Measurements from ENCODE around the gene FAM98B. TPM values are rescaled to one million over a fixed set of nuclear protein-coding genes. Genes with fewer than 3 reads are reported as not detected.
A peak's percentile ranks its signal among the peaks of the same experiment; 100 is the strongest.

FAM98B gene
- total and polyA plus RNA-seq, 2 of the 8 experiments (the other 6 are each of a cell fraction or from before 2014, with no cell fraction given), result 5.9 to 48.4 TPM

GRCh38 chr15:38440353-38441129 lies 13.4 kb upstream of the FAM98B start:
- H2BK20ac ChIP-seq (ENCODE audit: low read length), result no peak overlapping the region
- H4K8ac ChIP-seq (ENCODE audit: extremely low read depth, insufficient read depth, low read length), result peak overlapping the region; percentile 90; the same call in 1 of the 2 replicates
- DNase-seq (ENCODE audit: low read depth in 1 of 2, low spot score in 2 of 2) (peak; percentile 27 to 62), FAIRE-seq (peak; percentile 98)
- H2AK5ac ChIP-seq (ENCODE audit: low read depth, low read length), result no peak overlapping the region
- no peak overlapping the region for H2BK15ac ChIP-seq (ENCODE audit: low read length)
- H4K91ac ChIP-seq (replicated peaks; ENCODE audit: insufficient read length, low read length), result no peak overlapping the region
- WGBS, 2 experiments (ENCODE audit: extremely low coverage in 1 of 2, insufficient coverage in 1 of 2, insufficient read length in 1 of 2, insufficient replicate concordance in 2 of 2, low coverage in 1 of 2, low lambda C conversion rate in 2 of 2, missing lambda C conversion rate in 1 of 2), result 43% methylated on average over 9 of the region's 9 CpGs; no CpG with 5 or more reads in 1 of the 2 experiments
- POLR2A ChIA-PET (ENCODE audit: partially characterized antibody), result interaction anchor here (4.2 kb wide), 1 partner anchor 14 kb away, joined by 34 read pairs; the partner anchor contains the start of gene FAM98B
- H3K4me1 ChIP-seq (replicated peaks in 1 of 4; ENCODE audit: control insufficient read depth in 3 of 4, insufficient read depth in 4 of 4, low read length in 3 of 4), result peaks cover 0 to 4% (median 3%) of the 10 kb centered on the region in 4 experiments; a peak in 3 of 7 replicates
- H3K4me2 ChIP-seq (ENCODE audit: insufficient read depth in 1 of 2, low read depth in 2 of 2, low read length in 2 of 2), result peak overlapping the region; percentile 6 to 43; a peak in 3 of 4 replicates
- no peaks in the 10 kb centered on the region for H3K36me3 ChIP-seq (ENCODE audit: control insufficient read depth in 2 of 4, insufficient read depth in 4 of 4, low read length in 3 of 4)
- peak overlapping the region in 1 of 4 experiments; percentile 8; a peak in 1 of 8 replicates for H3K4me3 ChIP-seq (ENCODE audit: extremely low read depth in 1 of 4, insufficient read depth in 2 of 4, low read depth in 3 of 4, low read length in 4 of 4)
- H3K56ac ChIP-seq (replicated peaks; ENCODE audit: insufficient read length, low read depth, low read length), result no peak overlapping the region
- no peak overlapping the region for H3K23ac ChIP-seq (ENCODE audit: insufficient read length)
- peak overlapping the region; percentile 96 for H2AFZ ChIP-seq (ENCODE audit: low read length)
- H3K27me3 ChIP-seq (replicated peaks in 1 of 4; ENCODE audit: control insufficient read depth in 3 of 4, extremely low read depth in 1 of 4, insufficient read depth in 3 of 4, low read length in 3 of 4), result no peaks in the 10 kb centered on the region
- no peak overlapping the region for H4K5ac ChIP-seq (ENCODE audit: insufficient read length, low read depth, low read length)
- no peaks in the 10 kb centered on the region for H4K20me1 ChIP-seq (replicated peaks in 1 of 2; ENCODE audit: control insufficient read depth in 1 of 2, insufficient read depth in 2 of 2, low read length in 2 of 2)
- no peaks in the 10 kb centered on the region for H3K9me3 ChIP-seq (ENCODE audit: insufficient read depth in 2 of 2, low read depth in 1 of 2, low read length in 1 of 2)
- H2BK12ac ChIP-seq (ENCODE audit: low read depth, low read length), result no peak overlapping the region
- no peaks in the 10 kb centered on the region for H3K79me1 ChIP-seq (ENCODE audit: low read depth, low read length)
- no peak overlapping the region for H3K27ac ChIP-seq (ENCODE audit: low read depth, low read length)
- H3K23me2 ChIP-seq (ENCODE audit: low read depth, low read length), result no peaks in the 10 kb centered on the region
- H3K9ac ChIP-seq (replicated peaks in 1 of 4; ENCODE audit: extremely low read depth in 1 of 4, low read depth in 3 of 4, low read length in 3 of 4), result no peak overlapping the region
- peak overlapping the region; percentile 3 for H2BK120ac ChIP-seq (replicated peaks; ENCODE audit: low read depth, low read length)
- H3K79me2 ChIP-seq (ENCODE audit: control insufficient read depth in 1 of 2, insufficient read depth in 2 of 2, low read length in 2 of 2), result no peaks in the 10 kb centered on the region
- H3K18ac ChIP-seq (ENCODE audit: extremely low read depth, low read length), result no peak overlapping the region
- no peak overlapping the region for H3K14ac ChIP-seq (ENCODE audit: insufficient read length)
- CTCF ChIA-PET (ENCODE audit: partially characterized antibody), result interaction anchor here (0.5 to 4.8 kb wide), 65 partner anchors 9 to 712 kb away, joined by 3 to 61 read pairs (median 4); partner anchors contain the start of genes FAM98B and RASGRP1
- no peak overlapping the region for H2BK5ac ChIP-seq (ENCODE audit: low read depth, low read length)
- no peak overlapping the region for H3K4ac ChIP-seq (replicated peaks; ENCODE audit: insufficient read length, low read depth, low read length)
- TF ChIP-seq NANOG (IDR thresholded peaks at IDR 0.05; ENCODE audit: insufficient read depth, low read depth, low read length, poor library complexity, severe bottlenecking) (no peak), CTCF (IDR thresholded peaks at IDR 0.05; ENCODE audit: control extremely low read depth in 1 of 3, insufficient read depth in 1 of 3, low read depth in 1 of 3, low read length in 3 of 3) (peak; percentile 66 to 90 (median 80)), BACH1 (IDR thresholded peaks at IDR 0.05; ENCODE audit: low read length) (no peak), ATF3 (IDR thresholded peaks at IDR 0.05; ENCODE audit: insufficient read depth, low read depth, low read length) (no peak), JUND (IDR thresholded peaks at IDR 0.05; ENCODE audit: low read length) (no peak), TEAD4 (IDR thresholded peaks at IDR 0.05; ENCODE audit: low read depth, low read length) (0 out of 2 replicates have a peak, but pooled peaks have one; percentile 46), POLR2A (IDR thresholded peaks at IDR 0.05; ENCODE audit: control extremely low read depth in 1 of 2, low read depth in 2 of 2, low read length in 2 of 2) (no peak), SAP30 (IDR thresholded peaks at IDR 0.05; ENCODE audit: insufficient read depth, insufficient replicate concordance, low read length) (no peak), CREB1 (IDR thresholded peaks at IDR 0.05) (no peak)
